HepG2 (cell line): ENCODE data around the gene SPTBN4. TPM values are rescaled to one million over a fixed set of nuclear protein-coding genes. Genes with fewer than 3 reads are reported as not detected.

Experiments used
- ARNTL ChIP-seq: sonication (generic); formaldehyde crosslinking; IDR thresholded peaks from 2 replicates; pipeline ENCODE4 v1.4.0; 2020; ENCODE audit warnings: mild to moderate bottlenecking, missing genetic modification reagents
- BCLAF1 ChIP-seq: fragments of 450-650 bp; IDR thresholded peaks from 2 replicates; pipeline ENCODE4 v1.6.1; 2017; ENCODE audit warnings: mild to moderate bottlenecking
- BORCS8-MEF2B ChIP-seq: sonication (generic); formaldehyde crosslinking; IDR thresholded peaks from 2 replicates; pipeline ENCODE4 v1.8.0; 2022; ENCODE audit warnings: mild to moderate bottlenecking, missing genetic modification reagents
- CCAR2 ChIP-seq: fragments of 200-400 bp; formaldehyde crosslinking; optimal IDR thresholded peaks from 2 replicates; pipeline ENCODE3; 2018; ENCODE audit warnings: low read depth, mild to moderate bottlenecking, low read length, moderate library complexity
- FIP1L1 ChIP-seq: fragments of 200-400 bp; formaldehyde crosslinking; IDR thresholded peaks from 2 replicates; pipeline ENCODE4 v1.6.1; 2018; ENCODE audit warnings: low read depth, mild to moderate bottlenecking, low read length, moderate library complexity, borderline replicate concordance; ENCODE audit not compliant: insufficient read depth
- HOXD1 ChIP-seq: sonication (generic); formaldehyde crosslinking; IDR thresholded peaks from 2 replicates; pipeline ENCODE4 v1.5.0; 2020; ENCODE audit warnings: missing genetic modification reagents
- IKZF4 ChIP-seq: sonication (generic); formaldehyde crosslinking; IDR thresholded peaks from 2 replicates; pipeline ENCODE4 v1.5.1; 2020; ENCODE audit warnings: borderline replicate concordance, mild to moderate bottlenecking, low read depth, missing genetic modification reagents; ENCODE audit errors: not compliant biosample characterization
- MED1 ChIP-seq: sonication (generic); formaldehyde crosslinking; IDR thresholded peaks from 2 replicates; pipeline ENCODE4 v1.4.0; 2020; ENCODE audit warnings: missing genetic modification reagents
- NCOA5 ChIP-seq: sonication (generic); formaldehyde crosslinking; IDR thresholded peaks from 2 replicates; pipeline ENCODE4 v1.4.0; 2020; ENCODE audit warnings: missing genetic modification reagents
- NKX3-1 ChIP-seq: sonication (generic); formaldehyde crosslinking; IDR thresholded peaks from 2 replicates; pipeline ENCODE4 v1.5.0; 2020; ENCODE audit warnings: missing genetic modification reagents
- SETDB1 ChIP-seq: sonication (generic); formaldehyde crosslinking; IDR thresholded peaks from 2 replicates; pipeline ENCODE4 v1.5.1; 2020; ENCODE audit warnings: missing genetic modification reagents, mild to moderate bottlenecking, borderline replicate concordance
- TRIM24 ChIP-seq: sonication (generic); formaldehyde crosslinking; IDR thresholded peaks from 2 replicates; pipeline ENCODE4 v1.8.0; 2022; ENCODE audit warnings: mild to moderate bottlenecking, missing genetic modification reagents
- ZBTB33 ChIP-seq: sonication (generic); formaldehyde crosslinking; IDR thresholded peaks from 2 replicates; pipeline ENCODE4 v1.4.0; 2020; ENCODE audit warnings: missing genetic modification reagents
- ZFY ChIP-seq: sonication (generic); formaldehyde crosslinking; IDR thresholded peaks from 2 replicates; pipeline ENCODE4 v1.4.0; 2020; ENCODE audit warnings: missing genetic modification reagents
- ZNF143 ChIP-seq: sonication (generic); formaldehyde crosslinking; IDR thresholded peaks from 2 replicates; pipeline ENCODE4 v1.4.0; 2020; ENCODE audit warnings: missing genetic modification reagents
- ZNF326 ChIP-seq: sonication (generic); formaldehyde crosslinking; IDR thresholded peaks from 2 replicates; pipeline ENCODE4 v1.4.0; 2020; ENCODE audit warnings: missing genetic modification reagents, borderline replicate concordance
- ZNF557 ChIP-seq: sonication (generic); formaldehyde crosslinking; IDR thresholded peaks from 2 replicates; pipeline ENCODE4 v1.4.0; 2020; ENCODE audit warnings: missing genetic modification reagents
- ZNF691 ChIP-seq: sonication (generic); formaldehyde crosslinking; IDR thresholded peaks from 2 replicates; pipeline ENCODE4 v1.4.0; 2020; ENCODE audit warnings: missing genetic modification reagents, low read depth, mild to moderate bottlenecking, borderline replicate concordance
- ZNF703 ChIP-seq: sonication (generic); formaldehyde crosslinking; IDR thresholded peaks from 2 replicates; pipeline ENCODE4 v1.5.1; 2020; ENCODE audit warnings: missing genetic modification reagents, mild to moderate bottlenecking, moderate library complexity, borderline replicate concordance
- ZNF704 ChIP-seq: sonication (generic); formaldehyde crosslinking; IDR thresholded peaks from 2 replicates; pipeline ENCODE4 v1.8.1; 2023; ENCODE audit warnings: mild to moderate bottlenecking, inconsistent platforms, moderate library complexity, missing genetic modification reagents, borderline replicate concordance
- ZNF740 ChIP-seq: sonication (generic); formaldehyde crosslinking; IDR thresholded peaks from 2 replicates; pipeline ENCODE4 v1.4.0; 2020; ENCODE audit warnings: missing genetic modification reagents
- ZNF782 ChIP-seq: sonication (generic); formaldehyde crosslinking; IDR thresholded peaks from 2 replicates; pipeline ENCODE4 v1.4.0; 2020; ENCODE audit warnings: missing genetic modification reagents, mild to moderate bottlenecking, borderline replicate concordance
- polyA plus RNA-seq, 8 experiments: library from polyadenylated mRNA; depleted of rRNA in 3 of 8; stranded (reverse) in 7 of 8; unstranded in 1 of 8; fragments of >200 nt; fragmentation: Illumina TruSeq in 4 of 8; extraction: Trizol in 4 of 8; gene quantifications; 2 replicates each; pipeline versions ENCODE4 v1.2.1 to v1.2.3, GENCODE V29; 2011 to 2016; ENCODE audit warnings: low read depth in 4 of 8, missing spikeins in 1 of 8, mixed read lengths in 1 of 8; ENCODE audit not compliant: insufficient read depth in 1 of 8
- total RNA-seq, 5 experiments: library from RNA; depleted of rRNA; stranded (reverse); fragments of >200 nt; fragmentation: Illumina TruSeq; extraction: Trizol; gene quantifications; 2 replicates each; pipeline ENCODE4 v1.2.3, GENCODE V29; 2016; ENCODE audit warnings: low read depth in 1 of 5

SPTBN4 gene
- total and polyA plus RNA-seq, 2 of the 13 experiments (the other 11 are each of a cell fraction or from before 2014, with no cell fraction given): 0.11 TPM

- TF ChIP-seq ZNF703 (CRISPR knock-in tag) (no peak), NKX3-1 (CRISPR knock-in tag) (no peak), ZNF740 (peak; percentile 32; the same call in 1 of the 2 replicates), FIP1L1 (no peak), BORCS8-MEF2B (CRISPR knock-in tag) (peak; percentile 80), ZNF691 (peak; percentile 30; the same call in 1 of the 2 replicates), ZNF326 (no peak), ZBTB33 (no peak; the same call in 1 of the 2 replicates), IKZF4 (CRISPR knock-in tag) (no peak), ZNF557 (no peak), ZNF782 (0 out of 2 replicates have a peak, but pooled peaks have one; percentile 47), CCAR2 (no peak), MED1 (CRISPR knock-in tag) (no peak; the same call in 1 of the 2 replicates), ZNF704 (CRISPR knock-in tag) (no peak; the same call in 1 of the 2 replicates), ZNF143 (CRISPR knock-in tag) (peak; percentile 34; the same call in 1 of the 2 replicates), BCLAF1 (no peak), TRIM24 (CRISPR knock-in tag) (no peak), SETDB1 (CRISPR knock-in tag) (no peak), ZFY (peak; percentile 77), HOXD1 (peak; percentile 47; the same call in 1 of the 2 replicates), NCOA5 (no peak), ARNTL (CRISPR knock-in tag) (peak; percentile 69; the same call in 1 of the 2 replicates)
These were observed 22.6 kb upstream of the SPTBN4 start, which contains the start of gene SERTAD3 (continued) for GRCh38 chr19:40444000-40444824.
